Retinal pigment epithelial cell (primary cell): ENCODE data around the gene LMO3.

ENCODE experiments used
- DNase-seq: peaks from one replicate; pipeline ENCODE4 v3.0.0-alpha.2; 2010; ENCODE audit warnings: low read depth
- H3K4me3 ChIP-seq: 2 replicates; pipeline ENCODE4 v1.5.1; 2011; ENCODE audit warnings: mild to moderate bottlenecking, low read length, control low read depth, moderate library complexity
- TF ChIP-seq, protein P1 (sequence below): conservative IDR thresholded peaks from 2 replicates; pipeline ENCODE4 v1.5.1; 2011; ENCODE audit warnings: low read depth, low read length, control low read depth, inconsistent platforms

LMO3 gene

GRCh38 chr12:16579041-16579440 lies 26.9 kb downstream of the LMO3 start:
- no peak for DNase-seq
- TF ChIP-seq, protein P1, sequence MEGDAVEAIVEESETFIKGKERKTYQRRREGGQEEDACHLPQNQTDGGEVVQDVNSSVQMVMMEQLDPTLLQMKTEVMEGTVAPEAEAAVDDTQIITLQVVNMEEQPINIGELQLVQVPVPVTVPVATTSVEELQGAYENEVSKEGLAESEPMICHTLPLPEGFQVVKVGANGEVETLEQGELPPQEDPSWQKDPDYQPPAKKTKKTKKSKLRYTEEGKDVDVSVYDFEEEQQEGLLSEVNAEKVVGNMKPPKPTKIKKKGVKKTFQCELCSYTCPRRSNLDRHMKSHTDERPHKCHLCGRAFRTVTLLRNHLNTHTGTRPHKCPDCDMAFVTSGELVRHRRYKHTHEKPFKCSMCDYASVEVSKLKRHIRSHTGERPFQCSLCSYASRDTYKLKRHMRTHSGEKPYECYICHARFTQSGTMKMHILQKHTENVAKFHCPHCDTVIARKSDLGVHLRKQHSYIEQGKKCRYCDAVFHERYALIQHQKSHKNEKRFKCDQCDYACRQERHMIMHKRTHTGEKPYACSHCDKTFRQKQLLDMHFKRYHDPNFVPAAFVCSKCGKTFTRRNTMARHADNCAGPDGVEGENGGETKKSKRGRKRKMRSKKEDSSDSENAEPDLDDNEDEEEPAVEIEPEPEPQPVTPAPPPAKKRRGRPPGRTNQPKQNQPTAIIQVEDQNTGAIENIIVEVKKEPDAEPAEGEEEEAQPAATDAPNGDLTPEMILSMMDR, result no peak

DNA sequence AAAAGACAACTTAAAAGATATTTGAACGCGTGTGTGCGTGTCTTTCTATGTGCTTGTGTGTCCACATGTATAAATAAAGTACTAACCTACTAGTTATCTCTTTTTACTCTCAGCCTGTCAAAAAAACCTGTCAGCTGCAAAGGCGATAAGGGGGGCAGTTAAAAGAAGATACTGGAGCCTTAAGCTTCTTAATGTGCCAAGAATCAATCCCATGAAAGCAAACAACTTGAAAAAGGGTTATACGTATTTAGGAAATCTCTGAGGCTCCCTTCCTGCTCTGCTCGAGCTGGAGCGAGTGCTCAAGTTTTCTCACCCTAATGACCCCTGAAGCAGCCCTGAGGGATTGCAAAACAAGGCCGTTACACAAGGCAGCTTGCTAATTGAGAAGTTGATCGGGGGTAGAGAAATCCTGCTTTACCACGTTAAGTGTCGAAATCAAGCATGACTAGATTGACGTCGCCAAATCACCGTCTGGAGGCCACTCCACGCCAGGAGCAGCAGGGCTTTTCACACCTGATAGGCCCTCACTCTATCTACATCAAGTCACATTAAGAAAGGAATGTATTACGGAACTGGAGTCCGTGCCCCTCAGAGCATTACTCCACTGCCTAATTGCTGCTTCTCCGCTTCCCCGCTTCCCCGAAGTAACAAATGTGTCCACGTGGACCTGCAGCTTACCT lies 32.4 kb downstream of the LMO3 start:
- H3K4me3 ChIP-seq, result no peak overlapping the region
- DNase-seq, result peak; percentile 62
- TF ChIP-seq, protein P1, result no peak

More at GRCh38 chr12:16579041-16579440, 26.9 kb downstream of the LMO3 start:
- H3K4me3 ChIP-seq, result no peak overlapping the region

DNA sequence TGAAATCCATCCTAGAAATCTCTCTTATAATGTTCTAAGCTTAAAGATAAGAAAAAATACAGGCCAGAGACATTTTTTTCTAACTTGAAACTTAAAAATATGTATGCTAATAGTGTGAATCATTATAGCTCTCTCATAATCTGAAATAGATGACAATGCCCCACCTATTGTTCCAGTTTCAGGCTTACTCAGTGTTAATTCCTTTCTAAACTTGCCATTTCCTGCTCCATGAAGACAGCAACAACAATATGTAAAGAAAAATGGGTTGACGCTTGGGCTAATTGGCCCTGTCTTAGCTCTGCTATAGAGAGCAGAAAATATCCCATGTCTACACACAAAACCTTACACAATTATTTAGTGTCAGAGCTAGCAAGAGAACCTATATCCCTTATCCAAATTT lies 37.1 kb downstream of the LMO3 start:
- no peak overlapping the region for H3K4me3 ChIP-seq
- TF ChIP-seq, protein P1, result no peak
- no peak for DNase-seq

DNA sequence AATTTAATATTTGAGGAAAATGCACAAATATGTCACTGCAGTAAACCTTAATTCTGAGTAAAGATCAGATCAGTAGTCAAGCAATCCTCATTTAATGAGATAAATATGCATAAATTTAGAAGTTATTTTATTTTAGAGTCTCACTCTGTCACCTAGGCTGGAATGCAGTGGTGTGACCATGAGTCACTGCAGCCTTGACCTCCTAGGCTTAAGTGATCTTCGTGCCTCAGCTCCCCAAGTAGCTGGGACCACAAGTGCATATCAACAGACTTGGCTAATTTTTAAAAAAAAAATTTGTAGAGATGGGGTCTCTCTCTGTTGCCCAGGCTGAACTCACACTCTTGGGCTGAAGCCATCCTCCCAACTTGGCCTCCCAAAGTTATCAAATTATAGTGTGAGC lies 41.3 kb downstream of the LMO3 start:
- DNase-seq, result no peak
- no peak overlapping the region for H3K4me3 ChIP-seq
- TF ChIP-seq, protein P1, result no peak

DNA sequence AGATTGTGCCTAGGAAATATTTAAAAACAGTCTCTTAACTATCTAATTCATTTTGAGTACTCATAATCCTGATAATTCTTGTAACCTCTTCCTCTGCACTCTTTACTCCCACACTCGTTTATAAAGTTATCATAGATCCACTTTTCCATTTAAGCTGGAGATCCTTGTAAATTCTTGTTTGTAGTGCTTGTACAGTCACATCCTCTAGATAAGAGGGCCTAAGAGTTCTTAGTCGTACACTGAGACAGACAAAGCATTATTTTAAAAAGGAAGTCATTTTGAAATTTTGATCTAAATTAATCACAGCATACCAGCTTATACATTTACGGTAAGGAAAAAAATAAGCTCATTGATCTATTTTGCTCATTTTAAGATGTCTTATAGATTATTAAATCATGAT lies 42.5 kb downstream of the LMO3 start:
- TF ChIP-seq, protein P1, result no peak
- no peak for DNase-seq
- no peak overlapping the region for H3K4me3 ChIP-seq

DNA sequence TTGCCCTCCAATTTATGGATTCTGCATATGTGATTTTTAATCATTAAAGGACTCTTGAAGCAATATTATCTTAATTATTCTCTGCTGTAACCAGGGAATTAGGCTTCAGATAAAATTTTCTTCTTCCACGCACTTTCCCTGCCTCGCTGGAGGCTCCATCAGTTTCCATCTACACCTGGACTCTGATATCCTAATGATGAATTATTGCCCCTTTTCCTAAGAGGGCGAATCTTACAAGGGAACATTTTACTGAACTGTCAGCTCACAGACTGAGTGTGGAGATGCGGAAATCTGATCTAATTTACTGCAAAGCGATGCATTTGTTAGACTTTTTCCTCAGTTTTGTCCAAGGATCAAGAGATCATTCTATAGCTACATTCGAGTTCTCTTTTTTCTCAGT lies 43.0 kb downstream of the LMO3 start:
- TF ChIP-seq, protein P1, result no peak
- no peak for DNase-seq
- no peak overlapping the region for H3K4me3 ChIP-seq

DNA sequence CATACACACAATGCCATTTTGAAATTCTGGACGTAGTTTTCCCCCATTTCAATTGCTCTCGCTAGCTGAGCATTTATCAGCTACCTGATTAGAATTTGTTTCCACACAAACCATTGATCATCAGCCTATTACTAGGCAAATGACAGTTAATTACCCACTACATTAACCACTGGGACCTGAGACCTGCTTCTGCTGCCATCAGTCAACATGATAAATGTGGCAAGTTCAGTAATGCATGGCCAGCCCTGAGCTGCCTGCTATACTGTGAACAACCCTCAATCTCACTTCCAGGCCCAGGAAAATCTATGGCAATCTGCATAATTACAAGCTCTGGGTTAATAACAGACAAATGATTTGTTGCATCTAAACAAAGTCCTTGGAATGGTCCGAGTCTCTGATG lies 43.5 kb downstream of the LMO3 start:
- no peak for DNase-seq
- TF ChIP-seq, protein P1, result no peak
- no peak overlapping the region for H3K4me3 ChIP-seq
